Measurements from ENCODE around the gene KIAA1217. TPM values are rescaled to one million over a fixed set of nuclear protein-coding genes. Genes with fewer than 3 reads are reported as not detected.
"Not testable (repeated sequence)": the region's sequence is repeated elsewhere in the genome, so short reads cannot be mapped to it uniquely, and the experiment has no call there.

Gene KIAA1217
- total RNA-seq, 1 donor from 2014 or later = 121 TPM

- Mint-ChIP-seq H3K9me3 (ENCODE audit: low read depth) (no peaks in the 10 kb centered on the region), H3K4me1 (ENCODE audit: low read depth) (peaks cover 37% of the 10 kb centered on the region), H3K27ac (peak overlapping the region; percentile 73), H3K27me3 (no peaks in the 10 kb centered on the region), H3K36me3 (ENCODE audit: insufficient read depth) (peaks cover 9% of the 10 kb centered on the region), H3K4me3 (ENCODE audit: low read depth) (no peak overlapping the region)
- no peak for DNase-seq (ENCODE audit: low spot score, unreplicated experiment)
- TF ChIP-seq CTCF (IDR thresholded peaks at IDR 0.05; ENCODE audit: unreplicated experiment) = no peak
These were observed 138.1 kb downstream of the KIAA1217 start for GRCh38 chr10:24346877-24347519.

GRCh38 chr10:24349379-24350001 is 140.6 kb downstream of the KIAA1217 start:
- no peaks in the 10 kb centered on the region for H3K27me3 Mint-ChIP-seq
- no peaks in the 10 kb centered on the region for H3K9me3 Mint-ChIP-seq (ENCODE audit: low read depth)
- H3K27ac Mint-ChIP-seq = peak overlapping the region; percentile 17
- DNase-seq (ENCODE audit: low spot score, unreplicated experiment) = no peak
- no peak for TF ChIP-seq CTCF (IDR thresholded peaks at IDR 0.05; ENCODE audit: unreplicated experiment)
- H3K4me1 Mint-ChIP-seq (ENCODE audit: low read depth) = peaks cover 39% of the 10 kb centered on the region
- H3K36me3 Mint-ChIP-seq (ENCODE audit: insufficient read depth) = peaks cover 11% of the 10 kb centered on the region
- no peak overlapping the region for H3K4me3 Mint-ChIP-seq (ENCODE audit: low read depth)

- Mint-ChIP-seq H3K36me3 (ENCODE audit: insufficient read depth) (peaks cover 11% of the 10 kb centered on the region), H3K27ac (no peak overlapping the region), H3K27me3 (no peaks in the 10 kb centered on the region), H3K4me1 (ENCODE audit: low read depth) (peaks cover 31% of the 10 kb centered on the region), H3K9me3 (ENCODE audit: low read depth) (no peaks in the 10 kb centered on the region), H3K4me3 (ENCODE audit: low read depth) (no peak overlapping the region)
- no peak for TF ChIP-seq CTCF (IDR thresholded peaks at IDR 0.05; ENCODE audit: unreplicated experiment)
- DNase-seq (ENCODE audit: low spot score, unreplicated experiment) = no peak
These were observed 141.4 kb downstream of the KIAA1217 start for GRCh38 chr10:24350070-24350921.

GRCh38 chr10:24350922-24351225 is 141.9 kb downstream of the KIAA1217 start:
- not testable (repeated sequence) for H3K9me3 Mint-ChIP-seq (ENCODE audit: low read depth); H3K27ac Mint-ChIP-seq; H3K4me3 Mint-ChIP-seq (ENCODE audit: low read depth); H3K27me3 Mint-ChIP-seq; DNase-seq (ENCODE audit: low spot score, unreplicated experiment)
- Mint-ChIP-seq H3K4me1 (ENCODE audit: low read depth) (peaks cover 31% of the 10 kb centered on the region), H3K36me3 (ENCODE audit: insufficient read depth) (peaks cover 11% of the 10 kb centered on the region)

GRCh38 chr10:24351961-24352360 is 143.0 kb downstream of the KIAA1217 start:
- H3K27me3 Mint-ChIP-seq = no peaks in the 10 kb centered on the region
- no peak for DNase-seq (ENCODE audit: low spot score, unreplicated experiment)
- H3K9me3 Mint-ChIP-seq (ENCODE audit: low read depth) = no peaks in the 10 kb centered on the region
- no peak overlapping the region for H3K4me3 Mint-ChIP-seq (ENCODE audit: low read depth)
- H3K4me1 Mint-ChIP-seq (ENCODE audit: low read depth) = peaks cover 29% of the 10 kb centered on the region
- H3K27ac Mint-ChIP-seq = peak overlapping the region; percentile 57
- TF ChIP-seq CTCF (IDR thresholded peaks at IDR 0.05; ENCODE audit: unreplicated experiment) = no peak
- H3K36me3 Mint-ChIP-seq (ENCODE audit: insufficient read depth) = peaks cover 11% of the 10 kb centered on the region

Data from progenitor cell of endocrine pancreas (in vitro differentiated cells).